HPDE6-E6E7 (cell line): ENCODE measurements around the gene FOSL2.

Source experiments
- DNase-seq: peaks from one replicate; pipeline ENCODE4 v3.0.0; 2011; ENCODE audit warnings: missing footprints; ENCODE audit errors: extremely low spot score

The FOSL2 gene

DNA sequence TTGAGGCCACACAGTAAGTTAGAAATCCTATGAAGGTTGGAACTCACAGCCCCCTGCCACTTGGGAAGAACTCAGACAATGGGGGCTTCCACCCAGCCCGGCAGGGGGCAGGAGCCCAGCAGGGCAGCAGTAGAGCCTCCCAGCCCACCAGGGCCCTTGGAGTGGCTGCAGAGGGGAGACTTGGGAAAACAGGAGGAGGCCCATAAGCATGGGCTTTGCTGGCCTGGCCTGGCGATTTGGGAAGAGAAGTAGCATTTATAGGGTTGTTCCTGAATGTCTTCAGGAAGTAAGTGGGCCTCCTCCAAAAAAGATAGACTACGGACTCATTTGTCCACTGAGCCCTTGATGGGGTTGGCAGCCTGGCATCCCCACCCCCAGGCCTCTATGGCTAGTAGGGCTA is 17.4 kb upstream of the FOSL2 start:
- DNase-seq = no peak

DNA sequence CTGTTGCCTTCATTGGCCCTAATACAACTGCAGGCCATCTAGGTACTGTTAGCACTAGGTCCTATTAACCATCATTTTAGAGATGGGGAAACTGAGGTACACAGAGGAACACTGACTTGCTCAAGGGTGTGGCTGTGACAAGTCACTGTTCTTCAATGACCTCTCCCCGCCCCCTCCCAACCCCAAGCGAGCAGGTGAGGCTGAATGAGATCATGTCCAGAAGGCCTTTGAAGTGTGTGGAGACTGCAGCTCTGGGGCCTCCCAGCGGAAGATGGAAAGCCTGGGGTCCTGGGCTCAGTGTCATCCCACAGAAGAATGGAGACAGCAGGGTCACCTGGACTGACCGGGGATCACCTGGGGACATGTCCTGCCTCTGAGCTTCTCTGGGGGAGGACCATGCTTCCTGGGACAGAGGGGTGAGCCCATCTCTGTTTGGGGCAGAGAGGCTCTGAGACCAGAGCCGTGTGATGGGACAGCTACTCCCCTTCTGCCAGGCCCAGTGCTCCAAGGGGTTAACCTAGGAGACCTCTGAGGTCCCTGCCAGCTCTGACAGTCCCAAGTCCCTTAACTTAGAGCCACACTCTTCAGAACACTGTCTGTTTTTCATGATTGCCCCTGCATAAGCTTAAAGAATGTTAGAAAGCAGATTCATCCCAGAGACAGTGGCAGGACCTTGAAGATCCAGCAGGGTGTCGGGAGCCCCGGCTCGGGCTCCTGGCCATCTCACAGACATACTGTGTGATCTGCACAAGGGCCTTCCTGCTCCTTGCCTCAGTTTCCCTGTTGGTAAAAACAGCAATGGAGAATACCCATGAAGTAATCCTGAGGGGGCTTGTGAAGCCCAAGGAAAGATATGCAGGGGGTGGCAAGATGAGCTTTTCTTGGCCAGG is 16.7 kb upstream of the FOSL2 start:
- no peak for DNase-seq

DNA sequence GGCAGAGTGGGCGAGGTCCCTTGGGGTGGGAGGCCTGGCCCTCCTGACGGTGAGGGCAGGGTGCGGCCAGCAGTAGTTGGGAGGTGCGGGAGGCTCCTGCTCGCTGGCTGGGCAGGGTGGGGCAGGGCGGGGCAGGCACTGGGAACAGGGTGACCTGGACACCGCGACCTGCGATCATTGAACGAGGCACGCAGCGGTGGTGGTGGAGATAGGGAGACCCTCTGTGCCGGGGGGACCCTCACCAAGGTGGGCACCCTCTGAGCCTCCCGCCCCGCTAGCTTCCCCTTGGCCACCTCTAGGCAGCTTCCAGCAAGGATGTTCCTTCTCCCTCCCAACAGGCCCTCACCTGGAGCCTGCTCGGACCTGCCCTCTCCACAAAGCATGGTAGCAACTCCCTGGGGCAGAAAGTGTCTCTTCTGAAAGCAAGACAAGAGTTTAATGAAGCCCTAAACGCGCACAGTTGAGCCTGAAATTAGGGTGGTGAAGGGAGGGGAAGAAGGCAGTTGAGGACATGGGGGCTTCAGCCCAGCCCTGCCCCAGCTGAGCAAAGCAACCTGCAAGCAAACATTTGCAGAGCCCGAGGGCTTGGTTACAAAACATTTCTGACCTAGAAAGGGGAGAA is 15.4 kb upstream of the FOSL2 start:
- peak; percentile 75 for DNase-seq

DNA sequence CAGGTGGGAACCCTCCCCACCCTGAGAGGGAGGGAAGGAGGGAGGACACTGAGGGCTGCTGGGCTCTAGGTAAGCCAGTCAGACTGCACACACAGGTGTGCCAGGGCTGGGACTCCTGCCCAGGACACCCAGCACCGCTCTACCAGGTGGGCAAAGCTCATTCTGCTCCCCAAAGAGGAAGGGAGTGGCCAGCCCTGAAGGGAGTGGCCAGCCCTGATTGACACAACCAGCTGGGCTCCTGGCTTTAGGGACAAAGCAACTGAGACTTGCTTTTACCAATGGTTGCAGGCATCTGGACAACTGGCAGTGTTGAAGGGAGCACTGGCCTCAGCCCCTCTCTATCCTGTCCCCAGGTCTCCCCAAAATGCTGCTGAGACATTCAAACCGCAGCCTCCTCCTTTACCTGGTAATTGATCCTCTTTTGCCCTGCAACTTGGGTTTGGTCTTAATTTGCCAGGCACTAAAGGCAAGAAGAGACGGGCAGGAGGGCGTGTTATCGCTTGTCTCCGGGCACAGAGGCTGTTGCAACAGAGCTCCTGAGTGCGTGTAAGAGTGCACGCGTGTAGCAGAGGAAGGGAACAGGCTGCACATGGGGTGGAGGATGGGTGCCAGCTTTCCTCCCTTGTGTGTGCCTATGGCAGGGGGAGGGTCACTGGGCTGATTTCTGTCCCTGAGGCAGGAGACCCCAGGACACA is 14.5 kb upstream of the FOSL2 start:
- DNase-seq = peak; percentile 86

DNA sequence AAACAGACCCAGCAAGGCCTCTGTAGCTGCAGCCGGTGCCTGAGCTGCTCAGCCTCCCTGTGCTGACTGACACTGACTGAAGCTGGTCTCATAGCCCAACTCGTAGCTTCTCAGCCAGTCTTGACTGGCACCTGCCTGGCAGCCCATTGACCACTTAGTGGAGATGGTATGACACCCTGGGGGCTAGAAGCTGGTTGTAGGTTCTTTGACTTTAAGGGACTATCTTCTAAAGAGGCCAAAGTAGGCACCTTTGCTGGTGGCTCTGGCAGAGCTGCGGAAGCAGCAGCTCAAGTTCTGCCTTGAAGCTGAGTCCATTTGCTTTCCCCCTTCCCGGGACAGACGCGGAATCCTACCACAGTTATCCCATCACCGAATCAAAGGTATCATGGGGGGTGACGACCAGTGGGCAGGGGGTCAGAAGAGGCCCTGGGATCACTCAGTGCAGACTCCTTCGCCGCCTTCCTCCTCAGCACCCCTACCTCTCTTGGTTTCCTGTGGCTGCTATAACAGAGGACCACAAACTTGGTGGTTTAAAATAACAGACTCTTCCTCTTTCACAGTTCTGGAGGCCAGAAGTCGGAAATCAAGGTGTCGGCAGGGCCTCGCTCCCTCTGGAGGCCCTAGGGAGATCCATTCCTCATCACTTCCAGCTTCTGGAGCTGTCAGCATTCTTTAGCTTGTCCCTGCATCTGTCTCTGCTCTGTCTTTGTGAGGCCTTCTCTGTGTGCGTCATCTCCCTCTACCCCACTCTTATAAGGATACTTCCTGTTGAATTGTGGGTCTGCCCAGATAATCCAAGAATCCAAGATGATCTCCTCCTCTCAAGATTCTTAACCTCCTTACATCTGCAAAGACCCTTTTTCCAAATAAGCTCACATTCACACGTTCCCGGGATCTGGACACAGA is 13.7 kb upstream of the FOSL2 start:
- DNase-seq = no peak

DNA sequence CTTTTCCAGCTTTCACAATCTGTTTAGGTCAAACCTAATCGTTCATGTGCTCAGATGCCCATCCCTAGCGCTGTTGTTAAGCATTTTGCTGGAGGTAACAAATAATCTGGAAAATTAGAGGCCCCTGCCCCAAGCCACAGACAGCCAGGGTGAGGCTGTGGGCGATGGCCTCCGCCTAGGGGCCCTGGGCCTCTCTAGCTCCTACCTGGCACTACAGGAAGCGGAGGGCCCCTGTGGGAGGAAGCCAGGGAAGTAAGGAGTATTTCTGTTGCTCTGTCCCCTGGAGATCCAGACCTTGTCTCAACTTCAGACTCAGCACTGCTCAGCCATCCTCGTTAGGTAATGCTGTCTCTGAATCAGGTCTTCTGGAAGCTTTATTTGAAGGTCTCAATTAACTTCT is 12.4 kb upstream of the FOSL2 start:
- no peak for DNase-seq

DNA sequence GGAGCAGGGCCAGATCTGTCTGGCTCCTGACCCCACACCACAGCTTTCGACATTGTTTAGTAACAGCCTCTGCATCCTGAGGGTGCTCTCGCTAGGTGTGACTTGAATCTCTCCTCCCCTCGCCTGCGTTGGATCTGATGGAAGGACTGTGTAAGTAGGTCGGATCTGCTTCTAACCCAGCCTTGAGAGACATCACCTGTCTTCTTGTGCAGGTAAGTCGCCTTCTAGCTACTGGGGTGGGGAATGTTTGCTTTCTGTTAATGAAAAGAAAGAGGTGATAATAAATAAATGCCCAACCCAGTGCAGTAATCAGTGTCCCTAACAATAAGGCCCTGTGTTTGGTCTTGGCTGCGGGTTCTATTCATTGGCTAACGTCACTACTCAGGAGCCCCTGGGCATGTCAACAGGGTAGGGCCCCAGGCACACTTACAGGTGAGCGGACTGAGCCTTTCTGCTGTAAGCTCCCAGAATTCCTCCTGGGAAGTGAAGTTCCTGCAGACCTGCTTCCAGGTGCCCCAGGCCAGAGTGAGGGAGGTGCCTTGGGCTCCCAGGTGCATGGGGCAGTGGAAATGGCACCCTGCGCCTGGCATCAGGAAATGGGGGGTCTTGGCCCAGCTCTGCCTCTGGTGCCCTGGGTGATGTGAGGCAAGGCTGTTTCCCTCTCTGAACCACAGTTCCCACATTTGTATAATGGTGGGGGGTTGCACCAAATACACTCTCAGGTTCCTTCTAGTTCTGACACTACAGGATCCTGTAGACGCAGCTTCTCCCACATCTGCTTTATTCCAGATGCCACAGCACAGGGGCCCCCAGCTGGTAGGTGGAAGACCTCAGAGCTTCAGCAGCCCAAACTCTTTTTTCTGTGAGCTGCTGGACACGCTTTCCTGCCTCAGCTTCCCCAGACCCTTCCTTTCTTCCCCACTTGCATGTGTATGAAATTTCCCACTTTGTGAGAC is 11.2 kb upstream of the FOSL2 start:
- no peak for DNase-seq

DNA sequence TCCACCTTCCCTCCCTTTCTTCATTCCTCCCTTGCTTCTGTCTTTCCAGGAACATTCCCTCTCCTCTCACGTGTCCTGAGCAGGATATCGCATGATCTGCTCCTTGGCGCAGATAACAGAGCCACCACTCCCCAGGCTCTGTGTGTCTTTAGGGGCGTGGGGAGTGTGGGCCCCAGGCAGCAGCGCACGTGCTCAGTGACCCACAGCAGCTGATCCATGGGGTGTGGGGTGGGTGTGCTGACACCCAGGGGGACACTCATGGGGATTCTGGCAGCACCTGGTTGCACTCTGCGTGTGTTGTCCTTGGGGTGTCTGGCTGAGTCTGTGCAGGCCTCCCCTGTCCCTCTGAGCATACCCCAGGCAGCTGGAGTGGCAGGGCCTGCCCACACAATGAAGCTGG is 9.9 kb upstream of the FOSL2 start:
- DNase-seq = no peak

DNA sequence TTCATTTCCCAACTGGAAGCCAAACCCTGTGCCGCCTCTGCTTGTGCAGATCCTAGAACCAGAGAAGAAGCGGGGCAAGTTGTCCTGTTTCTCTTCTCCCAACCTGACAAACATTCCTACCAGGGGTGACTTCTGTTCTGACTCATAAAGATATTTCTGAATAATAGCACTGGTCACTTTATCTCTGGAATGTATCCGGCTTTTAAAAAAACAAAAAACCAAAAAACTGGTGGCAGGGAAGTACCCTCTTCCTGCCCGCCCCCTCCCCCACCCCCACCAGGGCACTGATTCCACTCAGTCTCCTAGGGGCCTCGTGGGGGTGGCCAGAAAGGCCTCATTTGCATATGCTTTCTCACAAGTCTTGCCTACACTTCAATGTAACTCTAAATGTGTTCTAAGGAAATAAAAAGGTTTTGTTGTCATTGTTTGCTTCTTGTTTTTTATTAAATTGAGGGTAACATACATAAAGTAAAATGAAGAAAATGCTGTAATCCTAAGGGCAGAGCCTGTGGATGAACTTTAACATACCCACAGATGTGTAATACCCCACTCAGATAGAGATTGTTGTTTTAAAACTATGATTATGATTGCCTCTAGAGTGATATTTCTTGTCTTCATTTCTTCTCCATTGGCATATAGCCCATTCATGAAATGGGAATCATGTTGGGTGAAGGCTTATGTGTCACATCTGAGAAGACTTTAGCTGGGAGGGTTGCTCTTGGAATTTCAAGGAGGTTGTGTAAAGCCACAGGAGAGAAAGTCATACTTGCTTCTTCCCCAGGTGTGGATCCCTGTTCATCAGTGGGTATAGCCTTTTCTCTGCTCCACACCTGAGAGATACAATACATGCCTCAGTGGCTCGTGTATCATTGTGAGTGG is 5.3 kb upstream of the FOSL2 start:
- no peak for DNase-seq

DNA sequence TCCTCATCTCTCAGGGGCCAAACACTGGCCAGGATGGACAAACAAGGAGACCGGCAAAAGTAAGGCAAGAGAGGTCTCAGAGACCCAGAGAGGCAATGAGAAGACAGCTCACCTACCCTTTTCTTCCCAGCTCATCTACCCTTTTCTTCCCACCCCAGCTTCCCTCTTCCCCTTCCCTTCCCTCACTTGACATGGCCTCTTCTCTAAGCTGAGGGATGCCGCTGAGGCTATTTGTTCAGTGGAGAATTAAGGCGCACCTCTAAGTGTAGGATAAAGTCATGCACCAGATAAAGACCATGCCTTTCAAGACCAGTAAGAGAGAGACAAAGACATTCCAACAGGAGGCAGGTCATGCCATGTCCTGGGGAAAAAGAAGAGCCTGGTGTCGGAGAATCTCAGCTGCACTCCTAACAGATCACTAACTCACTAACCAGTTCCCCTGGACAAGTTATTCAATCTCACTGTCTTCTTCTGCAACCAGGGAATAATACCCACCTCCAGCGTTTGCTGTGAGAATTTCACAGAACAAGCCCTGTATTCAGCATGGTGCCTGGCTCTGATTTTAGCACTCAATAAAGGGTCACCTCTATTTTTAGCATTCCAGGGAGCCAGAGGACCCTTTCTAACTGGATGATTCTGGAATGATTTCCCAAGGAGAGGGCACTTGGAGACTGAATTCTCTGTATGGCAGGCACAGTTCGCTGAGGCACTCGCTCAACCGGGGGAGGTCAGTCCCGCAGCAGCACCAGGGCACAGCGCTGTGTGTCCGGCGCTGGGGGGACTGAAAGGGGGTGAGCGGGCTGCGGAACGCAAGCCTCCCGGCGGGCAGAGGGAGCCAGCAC is 3.0 kb upstream of the FOSL2 start:
- no peak for DNase-seq

DNA sequence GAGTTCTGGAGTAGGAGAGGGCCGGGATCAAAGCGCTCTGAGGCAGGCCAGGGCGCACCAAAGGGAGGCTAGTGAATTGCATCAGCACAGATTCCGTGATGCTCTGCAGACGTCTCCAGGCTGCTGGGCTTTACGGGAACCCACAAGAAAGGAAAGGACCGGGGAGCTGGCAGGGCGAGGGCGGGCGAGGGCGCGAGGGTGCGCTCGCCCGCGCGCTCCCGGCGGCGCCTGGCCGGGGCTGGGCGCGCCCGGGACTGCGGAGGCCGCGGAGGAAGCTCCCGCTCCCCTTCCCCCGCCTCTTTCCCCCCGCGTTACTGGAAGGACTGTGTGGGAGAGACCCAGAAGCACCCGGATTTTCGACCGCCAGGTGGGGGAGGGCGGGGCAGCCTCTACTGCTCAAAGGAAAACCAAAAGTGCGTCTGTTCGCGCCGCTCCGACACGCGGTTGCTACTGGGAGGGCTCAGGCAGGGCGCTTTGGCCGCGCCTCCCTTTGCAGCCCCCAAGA is 2.4 kb upstream of the FOSL2 start:
- peak; percentile 81 for DNase-seq

DNA sequence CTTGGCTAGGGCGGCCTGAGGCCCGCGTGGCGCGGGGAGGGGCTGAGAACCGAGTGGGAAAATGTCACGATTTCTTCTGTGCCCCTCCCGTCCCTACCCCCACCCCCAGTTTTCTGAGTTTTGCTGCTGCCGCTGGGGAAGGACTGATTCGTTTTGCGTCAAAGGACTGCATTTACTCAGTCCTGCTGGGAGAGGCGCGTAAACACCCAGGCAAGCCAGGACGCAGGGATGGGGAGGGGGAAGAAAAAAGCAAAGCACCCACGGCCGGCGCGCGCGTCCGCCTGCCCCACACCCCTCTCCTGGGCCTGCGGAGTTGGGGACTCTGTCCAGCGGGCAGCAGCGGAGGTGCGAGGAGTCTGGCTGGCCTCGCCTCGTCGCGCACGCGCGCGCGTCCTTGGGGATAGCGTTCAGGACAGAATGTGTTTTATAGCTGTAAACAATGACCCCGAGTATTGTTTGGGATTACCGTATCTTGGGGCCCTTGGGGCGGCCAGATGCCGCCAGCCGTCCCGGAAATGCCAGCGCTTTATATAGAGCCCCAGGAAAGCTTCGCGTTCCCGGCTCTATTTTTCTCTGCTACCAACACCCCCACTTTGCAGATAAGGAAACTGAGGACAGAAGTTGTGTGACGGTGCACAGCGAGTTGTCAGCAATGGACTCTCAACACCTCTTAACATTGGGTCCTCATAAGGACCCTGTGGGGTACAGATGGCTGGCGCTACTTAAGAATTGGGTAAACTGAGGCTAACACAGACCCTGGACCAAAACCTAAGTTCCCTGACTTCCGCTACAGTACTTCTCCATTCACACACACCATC is 1.7 kb upstream of the FOSL2 start:
- DNase-seq = no peak

DNA sequence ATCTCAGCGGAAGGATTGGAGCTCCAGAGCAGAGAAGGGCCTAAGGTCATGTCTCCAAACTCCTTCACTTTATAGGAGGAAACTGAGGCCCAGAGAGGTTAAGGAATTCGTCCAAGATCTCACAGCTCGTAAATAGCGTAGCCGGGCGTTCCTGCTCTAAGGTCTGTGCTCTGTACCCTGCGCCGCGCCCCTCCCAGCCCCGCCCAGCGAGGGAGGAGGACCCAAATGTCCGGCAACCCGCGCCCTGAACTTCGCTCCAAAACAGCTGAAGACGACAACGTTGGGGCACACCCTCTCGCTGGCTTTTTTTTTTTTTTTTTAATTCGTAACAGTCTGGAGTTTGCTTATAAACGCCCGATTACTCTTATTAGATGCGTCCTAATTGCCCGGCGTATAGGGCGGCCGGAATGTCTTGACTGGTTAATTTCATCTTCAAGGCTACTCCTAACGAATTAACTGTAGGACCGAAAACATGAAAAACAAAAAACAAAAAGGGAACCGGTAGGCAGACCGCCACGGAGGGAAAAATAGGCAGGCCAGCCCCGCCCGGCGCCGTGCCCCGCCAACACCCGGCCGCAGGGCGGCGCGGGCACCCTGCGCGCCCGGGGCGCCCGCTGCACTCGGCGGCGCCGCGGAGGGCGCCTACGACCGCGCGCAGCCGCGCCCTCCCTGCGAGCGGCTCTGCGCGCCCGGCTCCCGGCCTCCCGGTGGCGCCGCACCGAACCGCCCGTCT is 928 bp upstream of the FOSL2 start:
- DNase-seq = no peak

DNA sequence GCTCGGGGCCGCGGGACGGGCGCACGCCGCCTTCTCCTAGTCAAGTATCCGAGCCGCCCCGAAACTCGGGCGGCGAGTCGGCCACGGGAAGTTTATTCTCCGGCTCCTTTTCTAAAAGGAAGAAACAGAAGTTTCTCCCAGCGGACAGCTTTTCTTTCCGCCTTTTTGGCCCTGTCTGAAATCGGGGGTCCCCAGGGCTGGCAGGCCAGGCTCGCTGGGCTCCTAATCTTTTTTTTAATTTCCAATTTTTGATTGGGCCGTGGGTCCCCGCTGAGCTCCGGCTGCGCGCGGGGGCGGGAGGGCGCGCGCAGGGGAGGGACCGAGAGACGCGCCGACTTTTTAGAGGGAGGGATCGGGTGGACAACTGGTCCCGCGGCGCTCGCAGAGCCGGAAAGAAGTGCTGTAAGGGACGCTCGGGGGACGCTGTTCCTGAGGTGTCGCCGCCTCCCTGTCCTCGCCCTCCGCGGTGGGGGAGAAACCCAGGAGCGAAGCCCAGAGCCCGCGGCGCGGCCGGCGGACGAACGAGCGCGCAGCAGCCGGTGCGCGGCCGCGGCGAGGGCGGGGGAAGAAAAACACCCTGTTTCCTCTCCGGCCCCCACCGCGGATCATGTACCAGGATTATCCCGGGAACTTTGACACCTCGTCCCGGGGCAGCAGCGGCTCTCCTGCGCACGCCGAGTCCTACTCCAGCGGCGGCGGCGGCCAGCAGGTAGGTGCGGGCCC is 617 bp downstream of the FOSL2 start:
- DNase-seq = no peak

DNA sequence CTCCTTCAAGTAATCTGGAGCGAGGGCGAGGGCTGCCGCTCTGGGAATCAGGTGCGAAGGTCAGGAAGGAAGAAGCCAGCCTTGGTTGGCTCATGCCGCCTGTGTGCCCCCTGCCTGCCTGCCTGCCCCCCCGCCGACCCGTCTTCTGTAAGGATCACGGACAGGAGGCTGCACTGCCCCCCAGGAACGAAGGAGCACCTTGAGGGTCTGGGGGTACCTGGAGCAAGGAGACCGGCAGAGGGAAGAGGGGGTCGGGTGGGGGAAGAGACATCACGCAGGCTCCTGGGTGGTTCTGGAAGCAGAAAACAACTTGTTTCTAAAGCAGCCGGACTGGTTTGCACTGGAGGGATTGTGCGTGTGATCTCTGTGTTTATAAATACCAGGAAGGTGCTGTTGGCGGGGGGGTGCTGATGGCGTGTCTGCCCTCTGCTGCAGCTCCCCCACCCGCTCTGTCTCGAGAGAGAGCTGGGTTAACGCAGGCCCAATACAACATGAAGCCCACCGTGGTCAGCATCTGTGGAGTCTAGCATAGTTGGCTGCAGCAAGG is 1.7 kb downstream of the FOSL2 start:
- DNase-seq = no peak

DNA sequence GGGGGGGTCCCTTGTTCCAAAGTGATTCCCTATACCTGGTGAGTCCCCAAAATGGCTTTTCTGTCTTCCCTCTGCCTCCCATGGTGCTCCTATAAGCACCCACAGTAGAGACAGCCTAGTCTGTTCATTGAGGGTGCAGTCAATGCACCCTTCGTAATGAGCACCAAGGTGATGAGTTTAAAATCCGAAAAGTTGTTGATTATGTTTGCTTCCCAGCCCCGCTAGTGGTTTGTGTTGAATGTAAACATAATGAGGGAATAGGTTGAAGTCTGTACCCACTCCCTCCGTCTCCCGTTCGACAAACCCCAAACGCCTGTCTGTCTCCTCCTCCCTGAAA is 2.3 kb downstream of the FOSL2 start:
- DNase-seq = no peak
